Smooth muscle cell (in vitro differentiated cells): Measurements from ENCODE around the gene VWA1. TPM values are rescaled to one million over a fixed set of nuclear protein-coding genes. Genes with fewer than 3 reads are reported as not detected.
"Not testable (repeated sequence)": the region's sequence is repeated elsewhere in the genome, so short reads cannot be mapped to it uniquely, and the experiment has no call there.

Experiments
- DNase-seq: peaks from one replicate; lab custom pipeline; 2025; ENCODE audit not compliant: unreplicated experiment; lab: John Stamatoyannopoulos, UW
- H2AFZ ChIP-seq: fragments of 200-600 bp; sonication (generic); 2 replicates; pipeline ENCODE4 v1.6.0; 2016; ENCODE audit warnings: antibody characterized with exemption, low read depth, mild to moderate bottlenecking
- H3F3A ChIP-seq: fragments of 200-600 bp; sonication (generic); 2 replicates; pipeline ENCODE4 v1.6.0; 2017; ENCODE audit warnings: antibody characterized with exemption, low read depth
- H3K27ac ChIP-seq: fragments of 200-600 bp; sonication (generic); 2 replicates; pipeline ENCODE4 v1.5.1; 2016; ENCODE audit warnings: low read depth, mild to moderate bottlenecking
- H3K27me3 ChIP-seq: fragments of 200-600 bp; sonication (generic); 2 replicates; pipeline ENCODE4 v1.6.1; 2016; ENCODE audit warnings: low read depth, mild to moderate bottlenecking
- H3K36me3 ChIP-seq: fragments of 200-600 bp; sonication (generic); 2 replicates; pipeline ENCODE4 v1.5.1; 2016; ENCODE audit warnings: low read depth
- H3K4me1 ChIP-seq: fragments of 200-600 bp; sonication (generic); 2 replicates; pipeline ENCODE4 v1.5.1; 2016; ENCODE audit warnings: low read depth
- H3K4me2 ChIP-seq: fragments of 200-600 bp; sonication (generic); 2 replicates; pipeline ENCODE4 v1.6.0; 2016; ENCODE audit warnings: mild to moderate bottlenecking
- H3K4me3 ChIP-seq: fragments of 200-600 bp; sonication (generic); 2 replicates; pipeline ENCODE4 v1.5.1; 2016; ENCODE audit warnings: mild to moderate bottlenecking
- H3K79me2 ChIP-seq: fragments of 200-600 bp; sonication (generic); 2 replicates; pipeline ENCODE4 v1.6.0; 2016; ENCODE audit warnings: low read depth, mild to moderate bottlenecking
- H3K9ac ChIP-seq: fragments of 200-600 bp; sonication (generic); 2 replicates; pipeline ENCODE4 v1.6.0; 2016; ENCODE audit warnings: low read depth
- H3K9me3 ChIP-seq: fragments of 200-600 bp; sonication (generic); replicated peaks from 2 replicates; pipeline ENCODE4 v1.5.1; 2016; ENCODE audit warnings: low read depth
- H4K20me1 ChIP-seq: fragments of 200-600 bp; sonication (generic); 2 replicates; pipeline ENCODE4 v1.6.0; 2016; ENCODE audit warnings: low read depth
- WGBS: methylation state at CpG from one replicate; pipeline ENCODE4 v1.1.7; 2016; ENCODE audit warnings: low lambda C conversion rate; 5-methylcytosine and 5-hydroxymethylcytosine counted together
- polyA plus RNA-seq: library from polyadenylated mRNA; unstranded; fragments of >200 nt; fragmentation: Nextera tagmentation; extraction: Ambion mirVana; gene quantifications from 2 replicates; pipeline ENCODE4 v1.2.1, GENCODE V29; 2016
- total RNA-seq: library from RNA; depleted of rRNA; stranded (reverse); fragments of >200 nt; gene quantifications from 2 replicates; pipeline ENCODE4 v1.2.3, GENCODE V29; 2014
- TF ChIP-seq, protein P1 (sequence below): fragments of 200-600 bp; sonication (generic); IDR thresholded peaks from 2 replicates; pipeline ENCODE4 v1.5.1; 2017; ENCODE audit warnings: borderline replicate concordance, mild to moderate bottlenecking, antibody characterized with exemption; ENCODE audit not compliant: insufficient read depth, poor library complexity, severe bottlenecking

The VWA1 gene
- total and polyA plus RNA-seq, 2 experiments from 2014 or later: 29.5 to 79.2 TPM

DNA sequence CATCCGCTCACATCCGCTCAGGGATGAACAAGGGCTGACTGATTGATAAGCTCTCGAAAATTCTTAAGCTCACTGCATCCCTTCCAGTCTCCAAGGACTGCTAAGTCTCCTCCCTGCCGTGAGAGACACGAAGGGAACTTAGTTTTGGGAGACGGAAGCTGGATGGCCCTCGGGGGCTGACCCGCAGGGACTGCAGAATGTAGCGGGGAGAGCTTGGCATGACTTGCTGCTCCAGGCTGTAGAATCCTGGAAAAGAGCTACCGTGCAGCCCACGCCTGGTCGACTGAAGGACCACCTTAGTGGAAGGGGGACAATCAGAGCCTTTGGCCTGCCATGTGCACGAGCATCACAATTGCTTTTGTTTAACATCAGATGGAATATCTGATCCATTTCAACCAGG, 19.7 kb upstream of the VWA1 start:
- Histone ChIP-seq H3K4me1 (no peaks in the 10 kb centered on the region), H3K4me2 (no peak overlapping the region), H3F3A (no peaks in the 10 kb centered on the region), H3K36me3 (no peaks in the 10 kb centered on the region), H4K20me1 (no peaks in the 10 kb centered on the region), H2AFZ (no peak overlapping the region), H3K9ac (no peak overlapping the region), H3K79me2 (no peaks in the 10 kb centered on the region), H3K4me3 (no peak overlapping the region), H3K27ac (no peak overlapping the region), H3K9me3 (no peaks in the 10 kb centered on the region), H3K27me3 (no peaks in the 10 kb centered on the region)
- TF ChIP-seq, protein P1, sequence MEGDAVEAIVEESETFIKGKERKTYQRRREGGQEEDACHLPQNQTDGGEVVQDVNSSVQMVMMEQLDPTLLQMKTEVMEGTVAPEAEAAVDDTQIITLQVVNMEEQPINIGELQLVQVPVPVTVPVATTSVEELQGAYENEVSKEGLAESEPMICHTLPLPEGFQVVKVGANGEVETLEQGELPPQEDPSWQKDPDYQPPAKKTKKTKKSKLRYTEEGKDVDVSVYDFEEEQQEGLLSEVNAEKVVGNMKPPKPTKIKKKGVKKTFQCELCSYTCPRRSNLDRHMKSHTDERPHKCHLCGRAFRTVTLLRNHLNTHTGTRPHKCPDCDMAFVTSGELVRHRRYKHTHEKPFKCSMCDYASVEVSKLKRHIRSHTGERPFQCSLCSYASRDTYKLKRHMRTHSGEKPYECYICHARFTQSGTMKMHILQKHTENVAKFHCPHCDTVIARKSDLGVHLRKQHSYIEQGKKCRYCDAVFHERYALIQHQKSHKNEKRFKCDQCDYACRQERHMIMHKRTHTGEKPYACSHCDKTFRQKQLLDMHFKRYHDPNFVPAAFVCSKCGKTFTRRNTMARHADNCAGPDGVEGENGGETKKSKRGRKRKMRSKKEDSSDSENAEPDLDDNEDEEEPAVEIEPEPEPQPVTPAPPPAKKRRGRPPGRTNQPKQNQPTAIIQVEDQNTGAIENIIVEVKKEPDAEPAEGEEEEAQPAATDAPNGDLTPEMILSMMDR: no peak
- 88% methylated on average over 12 of the region's 13 CpGs for WGBS
- DNase-seq: no peak

DNA sequence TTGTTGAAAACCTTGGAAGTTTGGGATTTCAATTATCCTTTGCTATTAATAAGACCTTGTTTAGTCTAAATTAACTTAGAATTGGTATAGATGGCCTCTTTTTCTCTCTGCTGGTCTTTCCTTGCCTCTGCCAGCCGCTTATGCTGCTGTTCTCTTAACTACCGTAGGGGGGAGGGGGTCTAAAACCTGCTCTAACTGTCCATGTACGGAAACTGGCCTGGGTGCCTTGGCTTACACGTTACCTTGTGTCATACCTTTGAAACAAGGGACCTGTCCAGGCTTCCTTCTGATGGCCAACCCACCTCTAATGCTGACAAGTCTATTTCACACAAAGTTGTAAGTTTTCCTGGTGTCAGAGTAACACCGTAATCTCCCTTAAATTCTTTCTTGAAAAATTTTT, 18.1 kb upstream of the VWA1 start:
- 79% methylated on average over 5 of the region's 5 CpGs for WGBS
- not testable (repeated sequence) for DNase-seq

DNA sequence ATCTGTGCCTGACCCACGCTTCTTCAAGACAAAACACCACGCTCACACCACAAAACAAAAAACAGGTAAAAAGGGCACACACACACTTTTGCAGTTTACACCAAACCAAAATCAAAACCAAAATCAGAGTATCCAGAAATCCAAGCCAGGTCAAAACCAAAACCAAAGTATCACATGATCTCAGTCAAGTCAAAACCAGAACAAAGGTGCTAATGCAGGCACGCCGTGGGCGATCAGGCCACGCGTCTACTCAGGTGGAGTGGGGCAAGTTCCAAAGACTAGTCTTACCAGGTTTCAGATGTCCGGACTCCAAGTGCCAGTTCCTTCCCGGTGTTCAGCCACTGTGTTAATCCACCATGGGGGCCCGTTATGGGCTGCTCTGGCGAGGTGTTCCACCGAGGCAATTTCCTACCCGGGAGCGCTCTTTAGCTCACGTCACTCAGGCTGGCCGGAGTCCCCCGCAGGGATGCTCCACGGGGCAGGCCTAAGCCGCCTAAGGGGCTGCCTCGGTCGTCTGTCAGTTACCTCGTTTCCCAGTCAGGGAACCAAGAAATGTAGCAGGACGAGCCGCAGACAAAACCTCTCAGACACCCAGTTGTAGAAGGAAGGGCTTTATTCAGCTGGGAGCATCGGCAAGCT, 17.5 kb upstream of the VWA1 start:
- not testable (repeated sequence) for H3K27ac ChIP-seq

More for the DNA sequence above, 18.1 kb upstream of the VWA1 start:
- H3K79me2 ChIP-seq, H4K20me1 ChIP-seq, H3K4me1 ChIP-seq, H3K4me3 ChIP-seq, H3K27ac ChIP-seq, H3K4me2 ChIP-seq, H3K27me3 ChIP-seq, H3K9me3 ChIP-seq, H3K36me3 ChIP-seq, H3K9ac ChIP-seq, H2AFZ ChIP-seq, H3F3A ChIP-seq: not testable (repeated sequence)

DNA sequence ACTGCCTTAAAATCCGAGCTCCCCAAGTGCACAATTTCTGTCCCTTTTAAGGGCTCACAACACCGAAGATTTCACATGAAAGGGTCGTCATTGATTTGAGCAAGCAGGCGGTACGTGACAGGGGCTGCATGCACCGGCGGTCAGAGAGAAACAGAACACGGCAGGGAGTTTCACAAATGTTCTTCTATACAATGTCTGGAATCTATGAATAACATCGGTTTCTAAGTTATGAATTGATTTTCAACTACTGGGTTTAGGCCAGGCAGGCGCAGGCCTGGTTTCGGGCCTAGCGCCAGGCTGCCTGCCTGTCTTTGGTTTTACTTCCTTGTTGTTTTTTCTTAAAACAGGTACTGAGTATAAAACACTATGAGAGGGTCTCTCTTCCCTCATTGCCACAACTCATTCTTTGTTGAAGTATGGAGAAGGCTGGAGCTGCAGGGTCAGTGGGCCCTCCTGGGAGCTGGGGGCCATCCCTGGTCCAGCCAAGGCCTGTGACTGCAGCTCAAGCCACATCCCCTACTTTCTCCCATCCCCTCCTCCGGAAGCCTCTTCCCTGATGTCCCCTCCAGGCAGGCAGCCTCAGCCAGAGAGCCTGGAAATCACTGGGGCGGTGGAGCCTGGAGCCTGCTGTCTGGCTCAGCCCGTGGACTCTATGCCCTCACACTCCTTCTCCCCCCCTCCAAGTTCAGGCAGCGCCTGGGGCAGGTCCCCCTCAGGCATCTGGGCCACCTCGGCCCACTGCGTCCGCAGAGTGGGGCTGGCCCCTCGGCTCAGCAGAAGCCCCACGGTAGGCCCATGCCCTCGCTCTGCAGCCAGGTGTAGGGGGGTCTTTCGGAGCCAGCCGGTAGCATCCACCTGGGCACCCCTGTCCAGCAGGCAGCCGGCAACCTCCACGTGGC, 16.8 kb upstream of the VWA1 start:
- Histone ChIP-seq H4K20me1 (no peaks in the 10 kb centered on the region), H3K4me2 (no peak overlapping the region), H3K36me3 (no peaks in the 10 kb centered on the region), H3K4me1 (peaks cover 6% of the 10 kb centered on the region), H3K27me3 (no peaks in the 10 kb centered on the region), H3K27ac (no peak overlapping the region), H3F3A (no peaks in the 10 kb centered on the region), H3K4me3 (no peak overlapping the region), H3K9ac (no peak overlapping the region), H2AFZ (no peak overlapping the region), H3K9me3 (no peaks in the 10 kb centered on the region), H3K79me2 (no peaks in the 10 kb centered on the region)
- TF ChIP-seq, protein P1: no peak
- WGBS: 93% methylated on average over 26 of the region's 26 CpGs
- no peak for DNase-seq

More for the DNA sequence above, 17.5 kb upstream of the VWA1 start:
- not testable (repeated sequence) for H3K27me3 ChIP-seq, H3K4me3 ChIP-seq, H3K9ac ChIP-seq, H2AFZ ChIP-seq, H3K4me2 ChIP-seq, H3K4me1 ChIP-seq, H4K20me1 ChIP-seq, H3K9me3 ChIP-seq, DNase-seq, H3K79me2 ChIP-seq, H3K36me3 ChIP-seq, H3F3A ChIP-seq
- WGBS: 86% methylated on average over 25 of the region's 25 CpGs
